NCI-H526 treated with DMSO at 0.1 percent for 48 hours (cell line): ENCODE data around the gene GABARAPL2.
A peak's percentile ranks its signal among the peaks of the same experiment; 100 is the strongest.
"Not testable (repeated sequence)": the region's sequence is repeated elsewhere in the genome, so short reads cannot be mapped to it uniquely, and the experiment has no call there.

Experiments
- DNase-seq: peaks from one replicate; lab custom pipeline; 2025; lab: John Stamatoyannopoulos, UW

The GABARAPL2 gene

GRCh38 chr16:75591927-75592326, 25.7 kb downstream of the GABARAPL2 start:
- not testable (repeated sequence) for DNase-seq

GRCh38 chr16:75593308-75593707, 27.1 kb downstream of the GABARAPL2 start:
- DNase-seq, result no peak

- DNase-seq, result no peak
These were observed 27.9 kb downstream of the GABARAPL2 start for GRCh38 chr16:75593825-75594820.

GRCh38 chr16:75599452-75600277, 33.5 kb downstream of the GABARAPL2 start:
- DNase-seq, result no peak

GRCh38 chr16:75603241-75603640, 37.1 kb downstream of the GABARAPL2 start:
- DNase-seq, result no peak

- DNase-seq, result no peak
These were observed 40.3 kb downstream of the GABARAPL2 start for GRCh38 chr16:75606507-75606906.

- no peak for DNase-seq
These were observed 48.1 kb downstream of the GABARAPL2 start for GRCh38 chr16:75614066-75614897.

GRCh38 chr16:75615619-75616018, 49.4 kb downstream of the GABARAPL2 start:
- DNase-seq, result no peak

GRCh38 chr16:75616521-75617010, 50.4 kb downstream of the GABARAPL2 start:
- no peak for DNase-seq

GRCh38 chr16:75617121-75617520, 50.9 kb downstream of the GABARAPL2 start:
- DNase-seq, result no peak

- DNase-seq, result no peak
These were observed 52.6 kb downstream of the GABARAPL2 start for GRCh38 chr16:75618780-75619179.

GRCh38 chr16:75620326-75621169, 54.4 kb downstream of the GABARAPL2 start:
- DNase-seq, result no peak

GRCh38 chr16:75621170-75621477, 54.9 kb downstream of the GABARAPL2 start:
- no peak for DNase-seq

- DNase-seq, result peak; percentile 84
These were observed 56.8 kb downstream of the GABARAPL2 start, which contains the start of gene ADAT1 for GRCh38 chr16:75622761-75623605. ADAT1 (minus strand) TSS chr16:75623281; CDS start chr16:75620799, 2,482 bp downstream.

GRCh38 chr16:75624921-75625334, 58.7 kb downstream of the GABARAPL2 start:
- DNase-seq, result no peak

GRCh38 chr16:75626806-75627205, 60.6 kb downstream of the GABARAPL2 start:
- DNase-seq, result no peak
